Liver (tissue), 3 donors: ENCODE data around the gene CACNA1A.

ENCODE experiments used
- ATF3 ChIP-seq: IDR thresholded peaks from 2 replicates; pipeline ENCODE4 v1.6.1; 2016; ENCODE audit warnings: antibody characterized with exemption
- CTCF ChIP-seq: fragments of 150-350 bp; IDR thresholded peaks from 2 replicates; pipeline ENCODE4 v1.5.1; 2017; ENCODE audit warnings: improper control_type of control experiment, low read depth, low read length; ENCODE audit not compliant: missing input control
- EGR1 ChIP-seq, 2 donors: IDR thresholded peaks; 2 replicates each; pipeline ENCODE4 v1.6.1; 2016 to 2018; ENCODE audit warnings: antibody characterized with exemption in 2 of 2, low read depth in 2 of 2
- GABPA ChIP-seq, 2 donors: IDR thresholded peaks in 1 of 2; conservative IDR thresholded peaks in 1 of 2; 2 replicates each; pipeline ENCODE4 v1.6.1; 2016; ENCODE audit warnings: antibody characterized with exemption in 2 of 2, mild to moderate bottlenecking in 1 of 2, moderate library complexity in 1 of 2
- HNF4G ChIP-seq: IDR thresholded peaks from 2 replicates; pipeline ENCODE4 v1.6.1; 2016; ENCODE audit warnings: antibody characterized with exemption
- MAX ChIP-seq: IDR thresholded peaks from 2 replicates; pipeline ENCODE4 v1.6.1; 2016; ENCODE audit warnings: antibody characterized with exemption
- RAD21 ChIP-seq, 2 donors: IDR thresholded peaks; 2 replicates each; pipeline ENCODE4 v1.6.1; 2016; ENCODE audit warnings: antibody characterized with exemption in 2 of 2, mild to moderate bottlenecking in 2 of 2
- REST ChIP-seq: IDR thresholded peaks from 2 replicates; pipeline ENCODE4 v1.6.1; 2016; ENCODE audit warnings: antibody characterized with exemption, mild to moderate bottlenecking
- RXRA ChIP-seq, 2 donors: IDR thresholded peaks; 2 replicates each; pipeline ENCODE4 v1.6.1; 2017 to 2018; ENCODE audit warnings: antibody characterized with exemption in 2 of 2, mild to moderate bottlenecking in 1 of 2
- ZBTB33 ChIP-seq: IDR thresholded peaks from 2 replicates; pipeline ENCODE4 v1.6.1; 2016; ENCODE audit warnings: antibody characterized with exemption
- donor health status: healthy.
- donor health status: healthy.

- no peak for TF ChIP-seq REST
- TF ChIP-seq CTCF, result no peak
- TF ChIP-seq MAX, result no peak
- no peak for TF ChIP-seq EGR1 (IDR thresholded peaks at IDR 0.05; ENCODE audit: low read depth in 2 of 2)
- no peak for TF ChIP-seq GABPA (IDR thresholded peaks at IDR 0.05 in 1 of 2, conservative IDR thresholded peaks at IDR 0.05 in 1 of 2)
- no peak for TF ChIP-seq RAD21 (IDR thresholded peaks at IDR 0.05)
- no peak for TF ChIP-seq ZBTB33
- no peak for TF ChIP-seq ATF3
- TF ChIP-seq HNF4G, result no peak
- no peak for TF ChIP-seq RXRA (IDR thresholded peaks at IDR 0.05)
Measured at GRCh38 chr19:13526552-13526951, 20.3 kb upstream of the CACNA1A start.
